IPS-NIHi11 (cell line): ENCODE results near the gene SAMD4A.

Experiments
- DNase-seq: peaks from one replicate; pipeline ENCODE4 v3.0.0; 2012; ENCODE audit warnings: mixed read lengths, low spot score

SAMD4A gene

DNA sequence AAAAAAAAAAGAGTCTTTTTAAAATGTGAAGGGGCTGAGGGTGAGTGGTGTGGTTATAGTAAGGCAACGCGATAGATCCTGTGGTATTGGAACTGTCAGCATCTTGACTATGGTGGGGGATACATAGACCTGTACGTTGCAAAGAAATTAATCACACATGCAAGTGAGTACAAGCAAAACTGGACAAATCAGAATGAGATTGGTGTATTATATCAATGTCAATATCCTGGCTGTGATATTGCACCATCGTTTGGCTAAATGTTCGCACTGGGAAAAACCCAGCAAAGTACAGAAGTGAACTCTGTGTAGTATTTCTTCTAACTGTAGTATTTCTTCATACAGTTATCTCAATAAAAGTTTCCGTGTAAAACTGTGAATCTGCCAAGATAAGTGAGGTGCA lies 267.8 kb downstream of the SAMD4A start:
- DNase-seq = no peak

DNA sequence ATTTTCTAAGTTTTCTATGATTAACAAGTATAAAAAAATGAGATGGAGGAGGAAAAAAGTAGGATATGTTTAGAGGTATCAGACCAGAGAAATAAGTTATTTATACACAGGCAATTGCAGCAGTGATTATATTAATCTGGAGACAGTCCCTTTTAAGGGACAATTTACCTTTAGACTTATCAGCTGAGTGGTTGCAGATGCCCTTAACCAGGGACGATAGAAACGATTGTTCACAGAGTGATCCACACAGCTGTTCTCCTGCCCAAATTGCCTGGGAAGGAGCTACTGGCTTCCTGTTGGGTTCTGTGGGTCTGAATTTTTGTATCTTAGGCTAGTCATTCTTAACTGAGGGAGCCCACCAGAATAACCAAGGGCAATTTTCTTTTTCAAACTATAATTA lies 269.3 kb downstream of the SAMD4A start:
- DNase-seq = no peak

DNA sequence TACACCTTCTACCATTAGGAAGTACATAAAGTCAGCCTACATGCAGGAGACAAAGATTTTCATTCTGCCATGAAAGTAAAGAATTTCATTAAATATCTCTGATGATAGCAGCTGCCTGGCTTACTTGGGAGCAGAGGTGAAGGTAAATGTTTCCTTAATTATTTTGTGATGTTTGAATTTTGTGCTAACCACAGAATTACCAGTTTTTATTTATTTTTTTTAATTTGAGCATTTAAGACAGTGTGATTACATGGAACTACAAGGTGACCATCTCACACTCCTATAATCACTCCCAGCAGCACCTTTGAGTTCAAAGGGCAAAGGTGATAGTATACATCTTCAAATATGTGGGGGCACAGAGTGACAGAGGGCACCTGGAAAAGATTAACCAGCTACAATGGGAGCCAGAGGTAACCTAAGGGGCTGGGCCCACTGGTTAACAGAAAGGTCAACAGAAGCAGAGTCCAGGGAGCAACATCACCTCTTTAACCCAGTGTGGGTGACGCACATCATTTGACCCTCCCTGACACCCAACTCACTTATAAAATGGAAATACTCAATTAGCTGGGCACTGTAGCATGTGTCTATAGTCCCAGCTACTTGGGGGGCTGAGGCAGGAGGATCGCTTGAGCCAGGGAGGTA lies 270.7 kb downstream of the SAMD4A start:
- no peak for DNase-seq

DNA sequence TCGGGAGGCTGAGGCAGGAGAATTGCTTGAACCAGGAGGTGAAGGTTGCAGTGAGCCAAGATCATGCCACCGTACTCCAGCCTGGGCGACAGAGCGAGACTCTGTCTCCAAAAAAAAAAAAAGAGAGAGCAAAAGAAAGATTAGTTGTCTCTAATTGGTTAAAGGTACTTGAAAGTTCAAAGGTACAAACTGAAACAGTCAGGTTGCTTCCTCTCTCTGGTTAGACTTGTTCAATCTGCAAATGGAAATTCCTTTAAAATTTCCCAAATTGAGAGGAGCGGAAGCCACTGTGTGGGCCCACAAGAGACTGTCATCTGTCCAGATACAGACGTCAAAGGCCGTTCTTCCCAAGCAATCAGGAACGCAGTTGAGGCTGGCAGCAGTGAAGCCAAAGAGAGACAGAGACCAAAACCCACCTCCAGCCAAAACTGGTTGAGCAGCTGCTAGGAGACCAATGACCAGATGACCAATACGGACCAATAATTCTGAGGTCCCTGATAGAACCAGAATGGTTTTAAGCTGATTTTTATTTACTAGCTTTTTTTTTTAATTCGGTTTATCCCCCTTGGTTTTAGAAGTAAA lies 272.1 kb downstream of the SAMD4A start:
- no peak for DNase-seq

DNA sequence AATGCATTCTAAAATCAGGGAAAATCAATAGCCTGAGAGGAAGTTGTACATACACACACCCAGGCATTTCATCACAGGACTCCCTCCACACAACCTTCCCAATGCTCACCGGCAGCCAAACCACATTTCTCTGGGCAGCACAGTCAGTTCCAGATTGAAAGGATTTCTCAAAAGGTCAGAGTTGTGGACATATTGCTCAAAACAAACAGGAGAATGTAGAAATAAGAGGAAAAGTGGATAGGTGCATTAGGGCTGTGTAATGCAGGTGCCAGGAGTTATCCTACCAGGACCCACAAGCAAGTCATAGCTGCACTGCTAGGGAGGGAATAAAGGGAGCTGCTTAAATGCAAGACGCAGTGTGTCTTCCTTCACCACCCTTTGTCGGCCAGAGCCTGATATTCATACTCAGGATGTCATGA lies 272.8 kb downstream of the SAMD4A start:
- no peak for DNase-seq

DNA sequence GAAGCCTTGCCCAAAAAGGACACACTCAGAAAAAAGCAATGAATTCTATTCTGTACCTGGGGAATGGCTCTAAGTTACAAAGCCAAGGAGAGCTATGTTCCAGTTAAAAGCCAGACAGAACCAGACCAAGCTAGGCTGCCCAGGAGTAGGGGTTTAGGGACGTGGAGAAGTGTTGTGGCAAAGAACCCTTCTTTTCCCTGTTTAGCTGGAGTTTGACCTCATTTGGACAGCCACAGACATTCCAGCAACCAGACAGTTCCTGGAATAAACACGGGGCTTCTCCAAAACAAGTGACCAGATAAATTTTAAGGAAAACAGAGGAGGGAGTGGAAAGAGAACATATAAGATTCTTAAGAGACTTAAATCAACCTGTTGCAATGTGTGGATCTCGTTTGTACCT lies 273.4 kb downstream of the SAMD4A start:
- no peak for DNase-seq

DNA sequence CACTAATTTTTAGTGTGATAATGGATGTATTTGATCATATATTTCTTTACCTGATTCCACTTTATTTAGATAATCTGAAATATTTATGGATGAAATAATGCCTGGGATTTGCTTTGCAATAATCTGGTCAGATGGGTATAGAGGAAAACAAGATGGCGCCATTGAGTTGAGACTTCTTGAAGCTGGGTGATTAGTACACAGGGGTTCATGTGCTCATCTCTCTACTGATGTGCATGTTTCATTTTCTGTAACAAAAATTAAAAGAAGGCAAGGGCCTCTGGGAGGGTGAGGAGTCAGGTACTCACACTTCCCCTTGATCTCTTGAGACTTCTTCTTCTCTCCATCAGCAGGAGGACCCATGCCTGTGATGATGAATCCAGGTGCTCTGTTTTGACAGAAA lies 273.9 kb downstream of the SAMD4A start:
- DNase-seq = no peak
